DOHH2 (cell line): ENCODE measurements around the gene AP5Z1.

ENCODE experiments used
- H3F3A ChIP-seq: fragments of 200-600 bp; sonication (generic), shearing (Covaris generic); 2 replicates; pipeline ENCODE4 v1.6.0; 2016; ENCODE audit warnings: antibody characterized with exemption, mild to moderate bottlenecking; ENCODE audit not compliant: control insufficient read depth, insufficient read depth
- H3K27ac ChIP-seq: fragments of 200-600 bp; sonication (generic); 2 replicates; pipeline ENCODE4 v1.5.1; 2014; ENCODE audit warnings: low read depth, mild to moderate bottlenecking, low read length, moderate library complexity
- H3K27me3 ChIP-seq: fragments of 200-600 bp; sonication (generic); 2 replicates; pipeline ENCODE4 v1.6.1; 2014; ENCODE audit warnings: mild to moderate bottlenecking, low read length, mixed read lengths; ENCODE audit not compliant: control insufficient read depth
- H3K36me3 ChIP-seq: fragments of 200-600 bp; sonication (generic); 2 replicates; pipeline ENCODE4 v1.6.1; 2014; ENCODE audit warnings: mild to moderate bottlenecking, low read length, moderate library complexity, mixed read lengths; ENCODE audit not compliant: control insufficient read depth
- H3K4me1 ChIP-seq: fragments of 200-600 bp; sonication (generic); 2 replicates; pipeline ENCODE4 v1.6.1; 2014; ENCODE audit warnings: mild to moderate bottlenecking, low read length, mixed read lengths; ENCODE audit not compliant: control insufficient read depth
- H3K4me2 ChIP-seq: fragments of 200-600 bp; sonication (generic); 2 replicates; pipeline ENCODE4 v1.6.0; 2014; ENCODE audit warnings: mild to moderate bottlenecking, low read length, moderate library complexity
- H3K4me3 ChIP-seq: fragments of 200-600 bp; sonication (generic); 2 replicates; pipeline ENCODE4 v1.5.1; 2014; ENCODE audit warnings: mild to moderate bottlenecking, low read length, mixed read lengths
- H3K79me2 ChIP-seq: fragments of 200-600 bp; sonication (generic); 2 replicates; pipeline ENCODE4 v1.6.1; 2014; ENCODE audit warnings: mild to moderate bottlenecking, low read length, mixed read lengths; ENCODE audit not compliant: control insufficient read depth
- H3K9me2 ChIP-seq: fragments of 200-600 bp; sonication (generic); replicated peaks from 2 replicates; pipeline ENCODE4 v1.6.1; 2014; ENCODE audit warnings: mild to moderate bottlenecking, low read length, mixed read lengths; ENCODE audit not compliant: control insufficient read depth
- H3K9me3 ChIP-seq: fragments of 200-600 bp; sonication (generic); 2 replicates; pipeline ENCODE4 v1.6.1; 2014; ENCODE audit warnings: antibody characterized with exemption, low read length, mixed read lengths; ENCODE audit not compliant: control insufficient read depth, insufficient read depth
- H4K20me1 ChIP-seq: fragments of 200-600 bp; sonication (generic); 2 replicates; pipeline ENCODE4 v1.6.0; 2014; ENCODE audit warnings: low read depth, mild to moderate bottlenecking, antibody characterized with exemption, low read length, moderate library complexity; ENCODE audit not compliant: control insufficient read depth, insufficient read depth
- EZH2phosphoT487 ChIP-seq: fragments of 200-600 bp; sonication (generic); IDR thresholded peaks from 2 replicates; pipeline ENCODE4 v1.6.1; 2017; ENCODE audit warnings: borderline replicate concordance, mild to moderate bottlenecking, antibody characterized with exemption, low read length, moderate library complexity, mixed read lengths
- TF ChIP-seq, protein P1 (sequence below): fragments of 200-600 bp; sonication (generic); IDR thresholded peaks from one replicate; pipeline ENCODE4 v1.5.1; 2014; ENCODE audit warnings: antibody characterized with exemption, mild to moderate bottlenecking, low read depth, low read length; ENCODE audit not compliant: poor library complexity, severe bottlenecking

Gene AP5Z1

DNA sequence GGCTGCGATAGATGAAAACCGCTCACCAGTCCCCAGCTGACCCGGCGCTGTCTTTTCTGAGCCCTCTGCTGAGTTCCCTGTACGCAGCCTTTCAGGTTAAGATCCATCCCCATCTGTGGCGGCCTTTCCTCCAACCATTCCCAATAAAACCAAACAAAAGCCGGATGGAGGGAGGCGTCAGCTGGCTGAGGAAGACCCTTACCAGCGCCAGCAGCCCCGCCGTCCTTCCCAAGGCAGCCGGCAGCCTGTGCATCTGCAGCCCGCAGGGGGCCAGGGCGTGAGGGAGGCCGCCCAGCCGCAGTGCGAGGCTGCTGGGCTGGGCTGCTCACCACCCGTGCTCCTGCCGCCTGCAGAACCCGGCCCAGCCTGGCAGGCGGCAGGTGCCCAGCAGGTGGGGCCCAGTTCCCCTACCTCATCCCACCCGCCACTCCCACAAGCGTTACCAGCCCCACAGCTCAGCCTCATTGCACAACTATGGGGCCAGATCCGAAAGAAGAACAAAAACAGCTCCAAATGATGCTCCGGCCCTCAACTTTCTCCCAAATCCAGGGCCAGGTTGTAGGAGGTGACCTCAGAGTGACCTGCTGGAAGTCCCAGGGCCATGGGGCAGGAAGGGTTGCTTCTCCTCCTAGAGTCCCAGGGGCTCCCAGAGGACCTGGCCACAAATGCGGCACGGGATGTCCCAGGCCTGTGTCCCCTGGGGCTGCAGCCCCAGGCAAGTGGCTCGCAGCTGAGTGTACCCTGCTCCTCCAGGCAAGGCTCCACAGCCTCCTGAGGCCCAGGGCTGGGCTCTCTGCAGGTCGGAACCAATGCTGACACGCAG, 62.6 kb downstream of the AP5Z1 start:
- H3K4me3 ChIP-seq = no peak overlapping the region
- no peaks in the 10 kb centered on the region for H3K27me3 ChIP-seq
- H3K4me1 ChIP-seq = no peaks in the 10 kb centered on the region
- H4K20me1 ChIP-seq = no peaks in the 10 kb centered on the region
- no peak overlapping the region for H3K27ac ChIP-seq
- TF ChIP-seq, protein P1, sequence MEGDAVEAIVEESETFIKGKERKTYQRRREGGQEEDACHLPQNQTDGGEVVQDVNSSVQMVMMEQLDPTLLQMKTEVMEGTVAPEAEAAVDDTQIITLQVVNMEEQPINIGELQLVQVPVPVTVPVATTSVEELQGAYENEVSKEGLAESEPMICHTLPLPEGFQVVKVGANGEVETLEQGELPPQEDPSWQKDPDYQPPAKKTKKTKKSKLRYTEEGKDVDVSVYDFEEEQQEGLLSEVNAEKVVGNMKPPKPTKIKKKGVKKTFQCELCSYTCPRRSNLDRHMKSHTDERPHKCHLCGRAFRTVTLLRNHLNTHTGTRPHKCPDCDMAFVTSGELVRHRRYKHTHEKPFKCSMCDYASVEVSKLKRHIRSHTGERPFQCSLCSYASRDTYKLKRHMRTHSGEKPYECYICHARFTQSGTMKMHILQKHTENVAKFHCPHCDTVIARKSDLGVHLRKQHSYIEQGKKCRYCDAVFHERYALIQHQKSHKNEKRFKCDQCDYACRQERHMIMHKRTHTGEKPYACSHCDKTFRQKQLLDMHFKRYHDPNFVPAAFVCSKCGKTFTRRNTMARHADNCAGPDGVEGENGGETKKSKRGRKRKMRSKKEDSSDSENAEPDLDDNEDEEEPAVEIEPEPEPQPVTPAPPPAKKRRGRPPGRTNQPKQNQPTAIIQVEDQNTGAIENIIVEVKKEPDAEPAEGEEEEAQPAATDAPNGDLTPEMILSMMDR = no peak
- TF ChIP-seq EZH2phosphoT487 = no peak
- no peak overlapping the region for H3K4me2 ChIP-seq
- no peaks in the 10 kb centered on the region for H3K9me2 ChIP-seq
- H3F3A ChIP-seq = no peaks in the 10 kb centered on the region
- no peaks in the 10 kb centered on the region for H3K79me2 ChIP-seq
- H3K9me3 ChIP-seq = no peaks in the 10 kb centered on the region
- H3K36me3 ChIP-seq = no peaks in the 10 kb centered on the region

DNA sequence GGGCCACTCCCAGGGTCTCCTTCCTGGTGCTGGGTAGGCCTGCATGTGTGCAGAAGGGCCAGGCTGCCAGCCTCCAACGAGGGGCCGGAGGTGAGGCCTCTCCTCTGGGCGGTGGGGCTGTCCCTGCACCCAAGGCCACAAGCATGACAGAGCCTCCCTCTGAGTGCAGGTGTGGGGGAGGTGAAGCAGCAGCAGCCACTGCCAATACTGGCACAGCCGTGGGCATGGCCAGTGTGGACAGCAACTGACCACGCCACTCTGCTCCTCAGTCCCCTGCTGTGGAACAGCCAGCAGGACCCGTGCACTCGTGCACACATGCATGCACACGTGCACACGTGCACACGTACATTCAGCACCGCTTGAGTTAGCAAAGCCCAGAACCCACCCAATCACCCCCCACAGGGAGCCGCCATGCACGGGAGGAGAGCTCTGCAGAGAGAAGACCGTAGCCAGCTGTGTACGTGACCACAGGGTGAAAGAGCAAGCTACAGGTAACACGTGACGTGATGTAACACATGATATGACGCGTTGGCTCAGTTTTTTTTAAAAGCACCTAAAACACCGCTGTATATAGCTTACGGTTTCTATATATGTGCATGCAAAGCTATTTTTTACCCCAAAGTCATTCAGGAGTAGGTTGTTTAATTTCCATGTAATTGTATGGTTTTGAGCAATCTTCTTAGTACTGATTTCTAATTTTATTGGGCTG, 63.4 kb downstream of the AP5Z1 start:
- H3K4me2 ChIP-seq = no peak overlapping the region
- TF ChIP-seq EZH2phosphoT487 = no peak
- TF ChIP-seq, protein P1 = no peak
- no peaks in the 10 kb centered on the region for H3K9me3 ChIP-seq

DNA sequence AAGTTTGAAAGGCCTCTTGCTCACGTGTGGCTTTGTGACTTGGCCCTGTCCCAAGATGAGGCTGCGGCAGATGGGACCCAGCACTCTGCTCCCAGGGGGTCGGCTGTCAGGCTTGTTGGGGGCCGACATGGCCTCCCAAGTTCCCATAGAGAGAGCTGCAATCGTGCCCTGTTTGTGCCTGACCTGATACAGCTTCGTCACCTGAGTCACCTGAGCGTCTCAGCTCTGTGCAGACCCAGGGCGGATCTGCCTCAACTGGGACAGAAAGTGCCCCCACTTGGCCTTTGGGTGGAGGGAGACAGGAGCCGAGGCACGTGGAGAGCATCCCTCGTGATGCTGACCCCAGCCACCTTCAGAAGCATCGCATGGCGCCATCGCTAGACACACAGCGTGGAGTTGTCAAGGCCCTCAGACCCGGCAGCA, 64.7 kb downstream of the AP5Z1 start:
- Histone ChIP-seq H3K4me1 (no peaks in the 10 kb centered on the region), H3K4me3 (no peak overlapping the region), H3K9me3 (no peaks in the 10 kb centered on the region), H3K36me3 (no peaks in the 10 kb centered on the region), H3K27ac (no peak overlapping the region), H3F3A (no peaks in the 10 kb centered on the region), H3K9me2 (no peaks in the 10 kb centered on the region), H3K79me2 (no peaks in the 10 kb centered on the region), H3K4me2 (no peak overlapping the region), H4K20me1 (no peaks in the 10 kb centered on the region), H3K27me3 (no peaks in the 10 kb centered on the region)
- TF ChIP-seq, protein P1 = no peak
- TF ChIP-seq EZH2phosphoT487 = no peak

More for the DNA sequence above, 63.4 kb downstream of the AP5Z1 start:
- H3K27me3 ChIP-seq = no peaks in the 10 kb centered on the region
- no peaks in the 10 kb centered on the region for H3K9me2 ChIP-seq
- no peaks in the 10 kb centered on the region for H3K79me2 ChIP-seq
- no peak overlapping the region for H3K27ac ChIP-seq
- no peaks in the 10 kb centered on the region for H4K20me1 ChIP-seq
- no peaks in the 10 kb centered on the region for H3K4me1 ChIP-seq
- no peaks in the 10 kb centered on the region for H3F3A ChIP-seq
- no peaks in the 10 kb centered on the region for H3K36me3 ChIP-seq
- H3K4me3 ChIP-seq = no peak overlapping the region
